CD8-positive, alpha-beta memory T cell (primary cell): ENCODE measurements around the gene GALNT14. TPM values are rescaled to one million over a fixed set of nuclear protein-coding genes. Genes with fewer than 3 reads are reported as not detected.
A peak's percentile ranks its signal among the peaks of the same experiment; 100 is the strongest.

Experiments
- CTCF ChIA-PET: fragments of 350-600 bp; sonication (Branson Sonifier 250); formaldehyde crosslinking; loops from one replicate; lab custom pipeline; 2021; ENCODE audit warnings: antibody characterized with exemption; lab: Charles Lee
- POLR2A ChIA-PET: fragments of 350-600 bp; sonication (Branson Sonifier 250); formaldehyde crosslinking; loops from one replicate; lab custom pipeline; 2021; ENCODE audit warnings: antibody characterized with exemption; lab: Charles Lee
- DNase-seq, 5 donors: peaks; one replicate each; pipeline versions ENCODE4 v3.0.0 to v3.0.0-alpha.2; 2020 to 2022; ENCODE audit warnings: mixed read lengths in 1 of 5
- H3K27ac ChIP-seq: one replicate; pipeline ENCODE4 v1.7.0; 2013; ENCODE audit warnings: low read depth, mild to moderate bottlenecking, low read length, moderate library complexity
- H3K27me3 ChIP-seq: 2 replicates; pipeline ENCODE4 v1.7.0; 2013; ENCODE audit warnings: low read length, mild to moderate bottlenecking; ENCODE audit not compliant: insufficient read depth, poor library complexity, severe bottlenecking
- H3K36me3 ChIP-seq: 2 replicates; pipeline ENCODE4 v1.7.0; 2013; ENCODE audit warnings: mild to moderate bottlenecking, low read length, moderate library complexity; ENCODE audit not compliant: insufficient read depth
- H3K4me1 ChIP-seq: 2 replicates; pipeline ENCODE4 v1.7.0; 2013; ENCODE audit warnings: mild to moderate bottlenecking, low read length, moderate library complexity; ENCODE audit not compliant: insufficient read depth
- H3K4me3 ChIP-seq: 2 replicates; pipeline ENCODE4 v1.7.0; 2013; ENCODE audit warnings: mild to moderate bottlenecking, low read length
- H3K9me3 ChIP-seq: 2 replicates; pipeline ENCODE4 v1.7.0; 2013; ENCODE audit warnings: mild to moderate bottlenecking, low read length
- H3K27ac Mint-ChIP-seq, 8 donors: one replicate each; pipeline ENCODE4 v1.8.0; 2020 to 2021; ENCODE audit warnings: mixed read lengths in 8 of 8, mild to moderate bottlenecking in 6 of 8, inconsistent platforms in 3 of 8, moderate library complexity in 3 of 8
- H3K27me3 Mint-ChIP-seq, 2 donors: one replicate each; pipeline ENCODE4 v1.8.0; 2020 to 2021; ENCODE audit warnings: mixed read lengths in 2 of 2, mild to moderate bottlenecking in 1 of 2, moderate library complexity in 1 of 2
- H3K36me3 Mint-ChIP-seq, 3 donors: one replicate each; pipeline ENCODE4 v1.8.0; 2020 to 2021; ENCODE audit warnings: mixed read lengths in 3 of 3, inconsistent platforms in 1 of 3, mild to moderate bottlenecking in 1 of 3
- H3K4me1 Mint-ChIP-seq, 3 donors: one replicate each; pipeline ENCODE4 v1.8.0; 2020 to 2021; ENCODE audit warnings: mixed read lengths in 3 of 3, inconsistent platforms in 1 of 3, mild to moderate bottlenecking in 1 of 3
- H3K4me3 Mint-ChIP-seq, 7 donors: one replicate each; pipeline ENCODE4 v1.8.0; 2020 to 2021; ENCODE audit warnings: mixed read lengths in 7 of 7, mild to moderate bottlenecking in 6 of 7, moderate library complexity in 4 of 7, inconsistent platforms in 2 of 7
- H3K9me3 Mint-ChIP-seq, 5 donors: one replicate each; pipeline ENCODE4 v1.8.0; 2020 to 2022; ENCODE audit warnings: mixed read lengths in 5 of 5, mild to moderate bottlenecking in 3 of 5, moderate library complexity in 2 of 5, inconsistent platforms in 1 of 5
- polyA plus RNA-seq: library from polyadenylated mRNA; unstranded; fragments of 300-500 nt; fragmentation: Illumina TruSeq; gene quantifications from one replicate; pipeline ENCODE4 v1.2.3, GENCODE V29; 2021
- total RNA-seq, 2 experiments: library from RNA; stranded (reverse); gene quantifications; one replicate each; pipeline ENCODE4 v1.2.3, GENCODE V29; 2021

GALNT14 gene
- total and polyA plus RNA-seq, 3 experiments from 2014 or later = 0.62 to 0.74 TPM; not detected in 1

DNA sequence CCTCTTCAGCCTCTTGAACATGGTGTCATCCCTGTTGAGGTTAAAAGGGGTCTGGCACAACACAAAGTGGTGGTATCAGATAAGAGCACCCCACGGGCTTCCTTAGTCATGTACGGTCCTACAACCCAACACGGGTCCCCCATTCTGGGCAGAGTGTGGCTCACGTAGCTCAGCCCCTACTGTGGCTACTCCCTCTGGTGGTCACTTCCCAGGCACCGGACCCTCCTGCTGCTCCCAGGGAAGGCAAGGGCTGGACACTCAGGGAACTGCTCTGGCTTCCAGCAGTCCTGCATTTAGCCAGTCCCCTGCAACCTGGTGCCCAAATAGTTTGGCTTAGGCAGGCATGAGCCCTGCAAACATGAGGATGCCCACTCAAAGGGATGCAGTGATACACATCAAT lies 58.6 kb downstream of the GALNT14 start:
- Histone ChIP-seq H3K36me3 (no peaks in the 10 kb centered on the region), H3K4me1 (no peaks in the 10 kb centered on the region), H3K9me3 (no peaks in the 10 kb centered on the region), H3K4me3 (no peak overlapping the region), H3K27ac (no peak overlapping the region), H3K27me3 (no peaks in the 10 kb centered on the region)
- DNase-seq = no peak
- H3K27me3 Mint-ChIP-seq = peaks cover 9 to 11% of the 10 kb centered on the region in 2 donors
- POLR2A ChIA-PET = no interaction called here
- CTCF ChIA-PET = no interaction called here
- H3K4me1 Mint-ChIP-seq = no peaks in the 10 kb centered on the region
- H3K27ac Mint-ChIP-seq = no peak overlapping the region
- no peak overlapping the region for H3K4me3 Mint-ChIP-seq
- no peaks in the 10 kb centered on the region for H3K36me3 Mint-ChIP-seq
- H3K9me3 Mint-ChIP-seq = peaks cover 0 to 1% (median 0%) of the 10 kb centered on the region in 5 donors

DNA sequence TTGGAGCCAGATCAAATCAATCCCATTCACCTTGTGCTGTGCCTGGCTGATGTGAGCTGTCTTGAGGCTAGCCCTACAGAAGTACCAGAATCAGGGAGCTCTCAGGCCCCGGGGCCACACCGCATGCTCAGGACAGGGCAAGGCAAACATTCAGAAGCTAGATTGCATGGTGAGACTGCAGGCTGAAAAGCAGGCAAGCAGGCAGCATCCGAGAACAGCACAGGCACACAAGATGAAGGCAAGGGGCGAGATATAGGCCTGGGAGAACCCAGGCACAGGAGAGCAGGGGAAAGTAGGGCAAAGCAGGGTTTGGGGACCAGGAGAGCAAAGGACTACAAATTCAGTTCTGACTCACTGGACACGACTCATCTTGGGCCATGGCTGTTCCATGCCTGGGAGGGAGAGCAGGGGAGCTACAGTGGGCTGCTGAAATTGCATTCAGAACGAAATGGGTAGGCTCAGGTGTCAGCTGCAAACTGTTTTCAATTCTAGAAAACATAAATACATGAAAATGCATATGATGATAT lies 59.6 kb downstream of the GALNT14 start:
- H3K9me3 ChIP-seq = no peaks in the 10 kb centered on the region
- no peaks in the 10 kb centered on the region for H3K4me1 ChIP-seq
- Mint-ChIP-seq H3K4me1 (no peaks in the 10 kb centered on the region), H3K36me3 (no peaks in the 10 kb centered on the region), H3K9me3 (peaks cover 0 to 1% (median 0%) of the 10 kb centered on the region in 5 donors), H3K27ac (no peak overlapping the region), H3K27me3 (peaks cover 9 to 14% of the 10 kb centered on the region in 2 donors), H3K4me3 (no peak overlapping the region)
- DNase-seq = no peak
- no peak overlapping the region for H3K4me3 ChIP-seq
- H3K36me3 ChIP-seq = no peaks in the 10 kb centered on the region
- ChIA-PET POLR2A (no interaction called here), CTCF (no interaction called here)
- H3K27ac ChIP-seq = no peak overlapping the region
- H3K27me3 ChIP-seq = no peaks in the 10 kb centered on the region

GRCh38 chr2:31078011-31078410 lies 60.2 kb downstream of the GALNT14 start:
- Histone ChIP-seq H3K27ac (no peak overlapping the region), H3K9me3 (no peaks in the 10 kb centered on the region), H3K27me3 (no peaks in the 10 kb centered on the region), H3K4me3 (no peak overlapping the region), H3K36me3 (no peaks in the 10 kb centered on the region), H3K4me1 (no peaks in the 10 kb centered on the region)
- no peak for DNase-seq
- Mint-ChIP-seq H3K36me3 (no peaks in the 10 kb centered on the region), H3K9me3 (peaks cover 0 to 1% (median 0%) of the 10 kb centered on the region in 5 donors), H3K27me3 (peaks cover 11 to 14% of the 10 kb centered on the region in 2 donors), H3K27ac (no peak overlapping the region), H3K4me3 (no peak overlapping the region), H3K4me1 (no peaks in the 10 kb centered on the region)
- ChIA-PET POLR2A (no interaction called here), CTCF (no interaction called here)

- DNase-seq = no peak
- H3K9me3 Mint-ChIP-seq = peaks cover 0 to 1% (median 0%) of the 10 kb centered on the region in 5 donors
- H3K4me1 Mint-ChIP-seq = no peaks in the 10 kb centered on the region
- Histone ChIP-seq H3K9me3 (no peaks in the 10 kb centered on the region), H3K4me3 (no peak overlapping the region), H3K27ac (no peak overlapping the region), H3K36me3 (no peaks in the 10 kb centered on the region), H3K27me3 (peaks cover 3% of the 10 kb centered on the region), H3K4me1 (no peaks in the 10 kb centered on the region)
- H3K27ac Mint-ChIP-seq = no peak overlapping the region
- H3K27me3 Mint-ChIP-seq = peaks cover 15% of the 10 kb centered on the region in 2 donors
- H3K36me3 Mint-ChIP-seq = no peaks in the 10 kb centered on the region
- POLR2A ChIA-PET = no interaction called here
- CTCF ChIA-PET = no interaction called here
- no peak overlapping the region for H3K4me3 Mint-ChIP-seq
Observed at GRCh38 chr2:31075941-31076590, 62.2 kb downstream of the GALNT14 start.

- peaks cover 3% of the 10 kb centered on the region for H3K27me3 ChIP-seq
- CTCF ChIA-PET = no interaction called here
- DNase-seq = no peak
- Mint-ChIP-seq H3K27ac (no peak overlapping the region), H3K4me3 (no peak overlapping the region), H3K36me3 (no peaks in the 10 kb centered on the region), H3K4me1 (no peaks in the 10 kb centered on the region), H3K9me3 (peaks cover 0 to 1% (median 0%) of the 10 kb centered on the region in 5 donors), H3K27me3 (peaks cover 15 to 19% of the 10 kb centered on the region in 2 donors)
- H3K4me3 ChIP-seq = no peak overlapping the region
- POLR2A ChIA-PET = no interaction called here
- no peaks in the 10 kb centered on the region for H3K36me3 ChIP-seq
- H3K4me1 ChIP-seq = no peaks in the 10 kb centered on the region
- no peak overlapping the region for H3K27ac ChIP-seq
- H3K9me3 ChIP-seq = no peaks in the 10 kb centered on the region
Observed at GRCh38 chr2:31075431-31075830, 62.8 kb downstream of the GALNT14 start.

- CTCF ChIA-PET = no interaction called here
- Mint-ChIP-seq H3K9me3 (no peaks in the 10 kb centered on the region), H3K27ac (peak overlapping the region in 1 of 8 donors; percentile 55), H3K4me3 (peak overlapping the region in 1 of 7 donors; percentile 61), H3K4me1 (no peaks in the 10 kb centered on the region), H3K36me3 (no peaks in the 10 kb centered on the region), H3K27me3 (peaks cover 10 to 15% of the 10 kb centered on the region in 2 donors)
- POLR2A ChIA-PET = no interaction called here
- no peak for DNase-seq
- no peaks in the 10 kb centered on the region for H3K36me3 ChIP-seq
- peaks cover 3% of the 10 kb centered on the region for H3K27me3 ChIP-seq
- no peaks in the 10 kb centered on the region for H3K9me3 ChIP-seq
- no peak overlapping the region for H3K27ac ChIP-seq
- no peaks in the 10 kb centered on the region for H3K4me1 ChIP-seq
- H3K4me3 ChIP-seq = no peak overlapping the region
Observed at GRCh38 chr2:31071741-31072140, 66.5 kb downstream of the GALNT14 start.

DNA sequence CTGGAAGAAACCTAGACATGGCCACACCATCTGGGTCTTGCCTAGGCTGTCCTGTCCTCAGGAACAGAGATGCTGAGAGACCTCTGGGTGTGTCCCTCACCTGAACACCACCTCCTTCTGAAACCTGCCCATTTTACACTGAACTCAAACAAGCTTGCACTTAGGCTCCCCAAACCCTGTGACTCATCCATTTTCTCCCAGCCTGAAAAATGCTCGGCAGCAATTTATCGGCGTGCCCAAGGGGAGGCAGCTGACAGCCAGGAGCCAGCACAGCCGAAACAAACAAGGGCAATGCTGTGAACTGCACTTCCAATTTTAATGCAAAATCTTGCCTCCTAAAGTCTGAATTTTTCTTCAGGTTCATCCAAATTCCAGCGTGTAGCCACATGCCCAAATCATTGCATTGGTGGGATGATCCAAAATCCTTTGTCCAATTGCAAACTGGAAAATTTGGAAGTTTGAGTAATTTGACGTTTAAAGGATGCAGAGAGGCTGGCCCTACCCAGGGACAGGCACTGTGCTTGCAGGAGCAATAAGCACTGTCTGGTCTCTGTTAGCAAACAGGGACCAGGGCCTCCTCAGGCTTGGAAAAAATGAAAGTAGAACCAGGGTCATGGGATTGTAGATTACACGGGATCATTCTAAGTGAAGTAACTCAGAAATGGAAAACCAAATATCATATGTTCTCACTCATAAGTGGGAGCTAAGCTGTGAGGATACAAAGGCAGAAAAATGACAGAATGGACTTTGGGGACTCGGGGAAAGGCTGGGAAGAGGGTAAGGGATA lies 67.7 kb downstream of the GALNT14 start:
- no peak for DNase-seq
- Mint-ChIP-seq H3K4me1 (no peaks in the 10 kb centered on the region), H3K9me3 (no peaks in the 10 kb centered on the region), H3K27ac (no peak overlapping the region), H3K4me3 (no peak overlapping the region), H3K27me3 (peaks cover 6 to 20% of the 10 kb centered on the region in 2 donors), H3K36me3 (no peaks in the 10 kb centered on the region)
- H3K27ac ChIP-seq = no peak overlapping the region
- H3K9me3 ChIP-seq = no peaks in the 10 kb centered on the region
- ChIA-PET POLR2A (no interaction called here), CTCF (no interaction called here)
- H3K36me3 ChIP-seq = no peaks in the 10 kb centered on the region
- H3K27me3 ChIP-seq = peaks cover 3% of the 10 kb centered on the region
- H3K4me3 ChIP-seq = no peak overlapping the region
- H3K4me1 ChIP-seq = no peaks in the 10 kb centered on the region

DNA sequence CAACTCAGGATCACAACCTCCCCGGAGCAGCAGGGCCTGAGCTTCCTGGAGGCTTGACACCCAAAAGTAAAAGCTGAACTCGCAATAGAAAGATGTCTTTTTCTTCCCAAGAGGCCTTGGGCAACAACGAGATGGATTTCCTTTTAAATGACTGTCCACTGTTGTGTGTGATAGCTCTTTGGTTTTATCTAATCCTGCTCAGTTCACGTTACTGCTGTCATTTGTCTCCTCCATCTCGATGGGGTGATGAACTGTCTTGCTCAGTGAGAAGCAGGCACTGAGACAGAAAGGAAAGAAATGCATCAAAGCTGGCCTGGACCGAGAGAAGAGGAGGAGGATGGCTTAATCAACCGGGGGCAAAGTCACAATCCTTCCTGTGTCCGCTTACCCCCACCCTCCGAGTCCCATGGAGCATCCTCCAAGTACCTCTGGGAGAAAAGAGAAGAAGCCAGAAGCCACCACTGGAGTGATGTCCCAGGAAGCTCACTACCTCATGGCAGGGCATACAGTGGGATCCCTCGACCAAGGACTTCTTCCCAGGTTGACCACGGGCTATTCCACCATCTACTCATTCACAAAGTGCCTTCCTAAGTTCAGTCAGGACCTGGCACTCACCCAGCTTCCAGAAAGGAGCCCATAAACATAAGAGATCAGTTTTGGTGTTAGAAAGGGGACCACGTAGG lies 68.5 kb downstream of the GALNT14 start:
- no peaks in the 10 kb centered on the region for H3K9me3 ChIP-seq
- no peak for DNase-seq
- H3K36me3 Mint-ChIP-seq = no peaks in the 10 kb centered on the region
- H3K4me1 Mint-ChIP-seq = no peaks in the 10 kb centered on the region
- POLR2A ChIA-PET = no interaction called here
- CTCF ChIA-PET = no interaction called here
- H3K9me3 Mint-ChIP-seq = no peaks in the 10 kb centered on the region
- H3K27me3 ChIP-seq = peaks cover 3% of the 10 kb centered on the region
- peaks cover 6 to 26% of the 10 kb centered on the region in 2 donors for H3K27me3 Mint-ChIP-seq
- no peak overlapping the region for H3K27ac Mint-ChIP-seq
- H3K27ac ChIP-seq = no peak overlapping the region
- no peaks in the 10 kb centered on the region for H3K36me3 ChIP-seq
- H3K4me3 ChIP-seq = no peak overlapping the region
- H3K4me3 Mint-ChIP-seq = no peak overlapping the region
- no peaks in the 10 kb centered on the region for H3K4me1 ChIP-seq
